ENCODE data around the gene CPNE7. TPM values are rescaled to one million over a fixed set of nuclear protein-coding genes. Genes with fewer than 3 reads are reported as not detected.

Gene CPNE7
- total and polyA plus RNA-seq, 2 of the 13 experiments (the other 11 are each of a cell fraction or from before 2014, with no cell fraction given): 0.59 TPM; not detected in 1

DNA sequence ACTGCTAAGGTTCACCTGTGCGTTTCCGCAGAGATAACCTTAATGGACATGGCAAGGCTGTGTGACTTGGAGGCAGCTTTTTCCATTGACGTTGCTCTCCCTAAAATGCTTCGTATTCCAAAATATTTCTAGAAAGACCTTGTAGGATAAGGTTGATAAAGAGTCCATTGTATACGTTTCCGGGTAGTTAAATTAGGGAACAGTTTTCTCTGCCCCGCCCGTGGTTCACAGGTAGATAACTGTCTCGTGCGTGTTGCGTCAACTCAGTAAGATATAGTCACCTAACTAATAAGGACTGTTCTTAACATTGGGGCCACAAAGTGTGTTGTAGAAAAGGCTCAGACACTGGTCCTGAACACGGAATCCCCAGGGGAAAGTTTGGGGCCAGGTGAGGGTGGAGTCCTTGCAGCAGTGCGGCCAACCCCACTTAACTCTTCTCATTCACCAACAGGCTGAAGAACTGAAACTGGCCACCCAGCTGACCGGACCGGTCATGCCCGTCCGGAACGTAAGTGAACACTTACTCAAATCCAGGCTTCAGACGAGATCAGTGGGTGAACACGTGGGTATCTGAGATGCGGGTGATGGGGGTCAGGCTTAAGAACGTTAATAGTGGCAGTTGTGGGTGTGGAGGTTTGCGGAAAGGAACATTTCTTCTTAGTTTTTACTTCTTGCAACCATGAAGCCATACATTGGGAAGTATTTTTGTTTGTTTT, 13.5 kb upstream of the CPNE7 start (continued):
- TF ChIP-seq, protein P1, sequence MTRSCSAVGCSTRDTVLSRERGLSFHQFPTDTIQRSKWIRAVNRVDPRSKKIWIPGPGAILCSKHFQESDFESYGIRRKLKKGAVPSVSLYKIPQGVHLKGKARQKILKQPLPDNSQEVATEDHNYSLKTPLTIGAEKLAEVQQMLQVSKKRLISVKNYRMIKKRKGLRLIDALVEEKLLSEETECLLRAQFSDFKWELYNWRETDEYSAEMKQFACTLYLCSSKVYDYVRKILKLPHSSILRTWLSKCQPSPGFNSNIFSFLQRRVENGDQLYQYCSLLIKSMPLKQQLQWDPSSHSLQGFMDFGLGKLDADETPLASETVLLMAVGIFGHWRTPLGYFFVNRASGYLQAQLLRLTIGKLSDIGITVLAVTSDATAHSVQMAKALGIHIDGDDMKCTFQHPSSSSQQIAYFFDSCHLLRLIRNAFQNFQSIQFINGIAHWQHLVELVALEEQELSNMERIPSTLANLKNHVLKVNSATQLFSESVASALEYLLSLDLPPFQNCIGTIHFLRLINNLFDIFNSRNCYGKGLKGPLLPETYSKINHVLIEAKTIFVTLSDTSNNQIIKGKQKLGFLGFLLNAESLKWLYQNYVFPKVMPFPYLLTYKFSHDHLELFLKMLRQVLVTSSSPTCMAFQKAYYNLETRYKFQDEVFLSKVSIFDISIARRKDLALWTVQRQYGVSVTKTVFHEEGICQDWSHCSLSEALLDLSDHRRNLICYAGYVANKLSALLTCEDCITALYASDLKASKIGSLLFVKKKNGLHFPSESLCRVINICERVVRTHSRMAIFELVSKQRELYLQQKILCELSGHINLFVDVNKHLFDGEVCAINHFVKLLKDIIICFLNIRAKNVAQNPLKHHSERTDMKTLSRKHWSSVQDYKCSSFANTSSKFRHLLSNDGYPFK (CRISPR knock-in tag; IDR thresholded peaks at IDR 0.05; ENCODE audit: borderline replicate concordance): no peak
- TF ChIP-seq HNRNPUL1 (IDR thresholded peaks at IDR 0.05; ENCODE audit: low read depth, low read length) (no peak), ZNF782 (CRISPR knock-in tag; IDR thresholded peaks at IDR 0.05; ENCODE audit: borderline replicate concordance) (0 out of 2 replicates have a peak, but pooled peaks have one; percentile 20), ARNTL (CRISPR knock-in tag; IDR thresholded peaks at IDR 0.05) (peak; percentile 56; the same call in 1 of the 2 replicates), GTF3A (CRISPR knock-in tag; conservative IDR thresholded peaks at IDR 0.05) (0 out of 2 replicates have a peak, but pooled peaks have one; percentile 46), ZZZ3 (CRISPR knock-in tag; IDR thresholded peaks at IDR 0.05; ENCODE audit: borderline replicate concordance) (no peak), HMG20A (CRISPR knock-in tag; IDR thresholded peaks at IDR 0.05; ENCODE audit: borderline replicate concordance) (no peak), ZNF747 (CRISPR knock-in tag; IDR thresholded peaks at IDR 0.05; ENCODE audit: borderline replicate concordance) (0 out of 2 replicates have a peak, but pooled peaks have one; percentile 30), ZSCAN22 (CRISPR knock-in tag; IDR thresholded peaks at IDR 0.05) (0 out of 2 replicates have a peak, but pooled peaks have one; percentile 45)
- TF ChIP-seq, protein P2, sequence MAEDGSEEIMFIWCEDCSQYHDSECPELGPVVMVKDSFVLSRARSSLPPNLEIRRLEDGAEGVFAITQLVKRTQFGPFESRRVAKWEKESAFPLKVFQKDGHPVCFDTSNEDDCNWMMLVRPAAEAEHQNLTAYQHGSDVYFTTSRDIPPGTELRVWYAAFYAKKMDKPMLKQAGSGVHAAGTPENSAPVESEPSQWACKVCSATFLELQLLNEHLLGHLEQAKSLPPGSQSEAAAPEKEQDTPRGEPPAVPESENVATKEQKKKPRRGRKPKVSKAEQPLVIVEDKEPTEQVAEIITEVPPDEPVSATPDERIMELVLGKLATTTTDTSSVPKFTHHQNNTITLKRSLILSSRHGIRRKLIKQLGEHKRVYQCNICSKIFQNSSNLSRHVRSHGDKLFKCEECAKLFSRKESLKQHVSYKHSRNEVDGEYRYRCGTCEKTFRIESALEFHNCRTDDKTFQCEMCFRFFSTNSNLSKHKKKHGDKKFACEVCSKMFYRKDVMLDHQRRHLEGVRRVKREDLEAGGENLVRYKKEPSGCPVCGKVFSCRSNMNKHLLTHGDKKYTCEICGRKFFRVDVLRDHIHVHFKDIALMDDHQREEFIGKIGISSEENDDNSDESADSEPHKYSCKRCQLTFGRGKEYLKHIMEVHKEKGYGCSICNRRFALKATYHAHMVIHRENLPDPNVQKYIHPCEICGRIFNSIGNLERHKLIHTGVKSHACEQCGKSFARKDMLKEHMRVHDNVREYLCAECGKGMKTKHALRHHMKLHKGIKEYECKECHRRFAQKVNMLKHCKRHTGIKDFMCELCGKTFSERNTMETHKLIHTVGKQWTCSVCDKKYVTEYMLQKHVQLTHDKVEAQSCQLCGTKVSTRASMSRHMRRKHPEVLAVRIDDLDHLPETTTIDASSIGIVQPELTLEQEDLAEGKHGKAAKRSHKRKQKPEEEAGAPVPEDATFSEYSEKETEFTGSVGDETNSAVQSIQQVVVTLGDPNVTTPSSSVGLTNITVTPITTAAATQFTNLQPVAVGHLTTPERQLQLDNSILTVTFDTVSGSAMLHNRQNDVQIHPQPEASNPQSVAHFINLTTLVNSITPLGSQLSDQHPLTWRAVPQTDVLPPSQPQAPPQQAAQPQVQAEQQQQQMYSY (CRISPR knock-in tag; IDR thresholded peaks at IDR 0.05): no peak
- TF ChIP-seq, protein P3, sequence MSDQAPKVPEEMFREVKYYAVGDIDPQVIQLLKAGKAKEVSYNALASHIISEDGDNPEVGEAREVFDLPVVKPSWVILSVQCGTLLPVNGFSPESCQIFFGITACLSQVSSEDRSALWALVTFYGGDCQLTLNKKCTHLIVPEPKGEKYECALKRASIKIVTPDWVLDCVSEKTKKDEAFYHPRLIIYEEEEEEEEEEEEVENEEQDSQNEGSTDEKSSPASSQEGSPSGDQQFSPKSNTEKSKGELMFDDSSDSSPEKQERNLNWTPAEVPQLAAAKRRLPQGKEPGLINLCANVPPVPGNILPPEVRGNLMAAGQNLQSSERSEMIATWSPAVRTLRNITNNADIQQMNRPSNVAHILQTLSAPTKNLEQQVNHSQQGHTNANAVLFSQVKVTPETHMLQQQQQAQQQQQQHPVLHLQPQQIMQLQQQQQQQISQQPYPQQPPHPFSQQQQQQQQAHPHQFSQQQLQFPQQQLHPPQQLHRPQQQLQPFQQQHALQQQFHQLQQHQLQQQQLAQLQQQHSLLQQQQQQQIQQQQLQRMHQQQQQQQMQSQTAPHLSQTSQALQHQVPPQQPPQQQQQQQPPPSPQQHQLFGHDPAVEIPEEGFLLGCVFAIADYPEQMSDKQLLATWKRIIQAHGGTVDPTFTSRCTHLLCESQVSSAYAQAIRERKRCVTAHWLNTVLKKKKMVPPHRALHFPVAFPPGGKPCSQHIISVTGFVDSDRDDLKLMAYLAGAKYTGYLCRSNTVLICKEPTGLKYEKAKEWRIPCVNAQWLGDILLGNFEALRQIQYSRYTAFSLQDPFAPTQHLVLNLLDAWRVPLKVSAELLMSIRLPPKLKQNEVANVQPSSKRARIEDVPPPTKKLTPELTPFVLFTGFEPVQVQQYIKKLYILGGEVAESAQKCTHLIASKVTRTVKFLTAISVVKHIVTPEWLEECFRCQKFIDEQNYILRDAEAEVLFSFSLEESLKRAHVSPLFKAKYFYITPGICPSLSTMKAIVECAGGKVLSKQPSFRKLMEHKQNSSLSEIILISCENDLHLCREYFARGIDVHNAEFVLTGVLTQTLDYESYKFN (CRISPR knock-in tag; conservative IDR thresholded peaks at IDR 0.05): peak; percentile 24; the same call in 1 of the 2 replicates
- TF ChIP-seq, protein P4, sequence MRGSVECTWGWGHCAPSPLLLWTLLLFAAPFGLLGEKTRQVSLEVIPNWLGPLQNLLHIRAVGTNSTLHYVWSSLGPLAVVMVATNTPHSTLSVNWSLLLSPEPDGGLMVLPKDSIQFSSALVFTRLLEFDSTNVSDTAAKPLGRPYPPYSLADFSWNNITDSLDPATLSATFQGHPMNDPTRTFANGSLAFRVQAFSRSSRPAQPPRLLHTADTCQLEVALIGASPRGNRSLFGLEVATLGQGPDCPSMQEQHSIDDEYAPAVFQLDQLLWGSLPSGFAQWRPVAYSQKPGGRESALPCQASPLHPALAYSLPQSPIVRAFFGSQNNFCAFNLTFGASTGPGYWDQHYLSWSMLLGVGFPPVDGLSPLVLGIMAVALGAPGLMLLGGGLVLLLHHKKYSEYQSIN (CRISPR knock-in tag; IDR thresholded peaks at IDR 0.05; ENCODE audit: borderline replicate concordance): no peak

Data from HepG2 (cell line).